HG03103 (cell line): ENCODE measurements around the gene DNM1.
"Not testable (repeated sequence)": the region's sequence is repeated elsewhere in the genome, so short reads cannot be mapped to it uniquely, and the experiment has no call there.

Experiments
- ATAC-seq: cut with Tn5 transposase; IDR thresholded peaks from one replicate; pipeline ENCODE4 v1.9.1; 2021; ENCODE audit warnings: low read depth; ENCODE audit not compliant: unreplicated experiment

Gene DNM1

GRCh38 chr9:128219831-128220230 is 16.7 kb downstream of the DNM1 start:
- ATAC-seq = no peak

DNA sequence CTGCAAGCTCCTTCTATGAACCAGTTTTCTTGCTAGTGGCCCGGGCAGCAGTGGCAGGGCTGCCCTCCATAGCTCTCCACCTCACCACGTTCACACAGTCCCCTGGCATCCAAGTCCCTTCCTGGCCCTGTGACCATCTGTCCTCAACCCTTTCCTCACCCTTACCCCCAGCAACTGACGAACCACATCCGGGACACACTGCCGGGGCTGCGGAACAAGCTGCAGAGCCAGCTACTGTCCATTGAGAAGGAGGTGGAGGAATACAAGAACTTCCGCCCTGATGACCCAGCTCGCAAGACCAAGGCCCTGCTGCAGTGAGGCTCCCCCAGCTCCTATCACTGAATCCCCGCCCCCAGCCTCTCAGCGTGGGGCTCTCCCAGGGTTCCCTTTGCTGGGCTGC is 18.8 kb downstream of the DNM1 start:
- ATAC-seq = no peak

DNA sequence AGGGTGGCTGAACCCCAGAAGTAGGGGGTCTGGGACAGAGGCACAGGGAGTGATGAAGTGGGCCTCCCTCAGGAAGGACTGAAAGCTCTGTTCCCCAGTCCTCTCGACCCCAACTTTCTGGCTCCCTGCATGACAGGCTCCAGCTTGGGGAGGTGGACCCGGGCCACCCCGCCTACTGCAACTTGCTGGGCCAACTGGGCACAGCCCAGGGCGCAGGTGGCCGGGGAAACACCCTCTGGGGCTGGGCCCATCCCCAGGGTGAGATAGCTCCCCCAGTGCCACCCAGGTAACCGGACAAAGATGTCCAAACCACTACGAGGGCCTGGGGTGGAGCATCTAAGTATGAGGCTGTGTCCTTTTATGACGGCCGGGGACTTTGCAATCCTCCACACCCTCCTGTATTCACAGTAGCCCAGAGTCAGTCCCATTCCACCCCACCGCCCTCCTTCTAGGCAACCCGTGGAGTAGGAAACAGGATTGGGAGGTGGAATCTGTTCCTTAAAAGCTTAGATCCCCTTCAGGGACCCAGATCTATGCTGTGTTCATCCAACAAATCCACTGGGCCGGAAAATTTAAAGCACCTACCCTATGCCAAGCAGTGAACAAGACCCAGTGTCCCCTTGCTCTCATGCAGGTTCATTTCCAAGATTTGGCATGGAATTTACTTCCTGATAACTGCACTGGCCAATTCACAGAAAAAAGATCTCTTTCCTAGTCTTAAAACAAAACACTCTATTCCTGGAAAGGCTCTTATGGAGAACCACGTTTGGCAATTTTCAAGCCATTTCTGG is 19.9 kb downstream of the DNM1 start:
- ATAC-seq = no peak

DNA sequence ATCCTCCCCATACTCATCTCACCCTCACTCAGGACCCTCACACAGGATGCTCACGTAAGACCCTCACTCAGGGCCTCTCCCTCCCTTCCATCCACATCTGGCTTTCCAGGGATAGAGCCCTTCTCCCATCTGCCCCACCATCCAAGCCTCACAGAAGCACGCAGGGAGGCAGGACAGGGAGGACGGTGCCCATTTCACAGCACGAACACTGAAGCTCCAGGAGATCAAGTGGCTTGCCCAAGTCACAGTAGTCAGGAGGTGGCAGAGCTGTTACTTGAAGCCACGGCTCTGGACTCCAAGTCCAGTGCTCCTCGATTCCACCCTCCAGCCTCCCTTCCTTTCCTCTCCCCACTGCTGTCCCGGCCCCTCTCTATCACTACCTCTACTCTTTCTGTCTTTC is 21.7 kb downstream of the DNM1 start:
- ATAC-seq = no peak

DNA sequence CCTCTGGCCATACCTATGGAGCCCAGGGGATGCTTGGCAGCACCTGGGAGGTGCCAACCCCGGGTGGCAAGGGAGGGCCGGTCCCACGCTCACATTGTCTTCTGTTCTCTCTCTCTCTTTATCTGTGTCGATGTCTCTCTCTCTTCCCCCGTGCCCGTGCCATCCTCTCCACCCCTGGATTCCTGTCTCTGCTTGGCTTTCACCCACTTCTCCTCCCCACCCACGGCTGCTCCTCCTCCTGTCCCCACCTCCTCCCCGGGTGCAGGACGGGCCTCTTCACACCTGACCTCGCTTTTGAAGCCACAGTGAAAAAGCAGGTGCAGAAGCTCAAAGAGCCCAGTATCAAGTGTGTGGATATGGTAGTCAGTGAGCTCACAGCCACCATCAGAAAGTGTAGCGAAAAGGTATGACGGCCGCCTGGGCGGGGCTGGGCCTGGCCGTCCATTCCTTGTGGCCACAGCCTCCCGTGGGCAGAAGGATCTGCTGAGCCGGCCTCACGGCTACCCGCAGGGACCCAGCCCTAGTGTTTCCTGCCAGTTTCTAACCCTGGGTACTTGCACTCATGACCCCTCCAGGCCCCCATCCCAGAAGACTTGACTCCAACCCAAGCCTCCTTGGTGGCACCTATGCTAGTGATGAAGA is 22.7 kb downstream of the DNM1 start:
- ATAC-seq = no peak

GRCh38 chr9:128226412-128226801 is 23.2 kb downstream of the DNM1 start:
- no peak for ATAC-seq

DNA sequence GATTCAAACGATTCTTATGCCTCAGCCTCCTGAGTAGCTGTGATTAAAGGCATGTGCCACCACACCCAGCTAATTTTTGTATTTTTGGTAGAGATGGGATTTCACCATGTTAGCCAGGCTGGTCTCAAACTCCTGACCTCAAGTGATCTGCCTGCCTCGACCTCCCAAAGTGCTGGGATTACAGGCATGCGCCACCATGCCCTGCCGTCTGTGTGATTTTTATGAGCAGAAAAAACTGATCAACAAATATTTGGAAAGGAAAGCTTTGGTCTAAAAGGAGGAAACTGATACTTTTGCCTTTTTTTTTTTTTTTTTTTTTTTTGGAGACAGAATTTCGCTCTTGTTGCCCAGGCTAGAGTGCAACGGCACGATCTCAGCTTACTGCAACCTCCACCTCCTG is 27.7 kb downstream of the DNM1 start:
- ATAC-seq = not testable (repeated sequence)

DNA sequence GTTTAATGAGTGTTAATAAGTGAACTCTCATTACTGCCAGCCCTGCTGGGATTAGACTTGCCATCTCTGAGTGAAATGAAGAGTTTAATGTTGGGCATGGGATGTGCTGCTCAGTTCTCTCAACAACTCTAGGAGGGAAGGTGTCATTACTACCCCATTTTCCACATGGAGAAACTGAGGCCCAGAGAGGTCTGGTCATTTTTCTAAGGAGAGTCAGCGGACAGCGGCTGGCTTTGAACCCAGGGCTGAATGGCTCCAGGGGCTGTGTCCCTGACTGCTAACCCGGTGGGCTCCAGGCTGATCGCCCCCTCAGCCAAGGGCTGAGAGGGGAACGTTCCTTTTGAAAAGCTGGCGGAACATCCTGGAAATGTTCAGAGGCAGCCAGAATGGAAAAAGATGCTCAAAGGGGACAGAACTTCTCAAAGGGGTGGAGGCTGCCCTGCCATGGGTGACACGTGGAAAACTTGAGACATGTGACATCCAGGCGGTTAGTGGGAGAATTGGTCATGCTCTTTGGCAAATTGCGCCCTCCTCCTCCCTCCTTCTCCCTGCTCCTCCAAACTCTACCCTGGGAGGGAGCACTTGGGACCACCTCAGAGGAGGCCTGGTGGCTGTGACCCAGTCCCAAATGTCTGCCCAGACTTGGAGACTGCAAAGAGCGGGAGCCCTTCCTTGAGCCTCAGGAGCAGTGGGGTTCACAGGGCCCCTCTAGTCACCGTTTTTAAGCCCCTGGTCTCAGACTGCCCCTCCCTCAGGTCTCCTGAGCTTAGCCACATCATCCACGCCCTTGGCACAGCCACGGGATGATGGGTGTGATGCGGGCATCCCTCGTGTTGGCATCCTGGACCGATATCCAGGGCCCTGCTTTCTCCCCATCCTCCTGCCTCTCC is 28.7 kb downstream of the DNM1 start:
- no peak for ATAC-seq

DNA sequence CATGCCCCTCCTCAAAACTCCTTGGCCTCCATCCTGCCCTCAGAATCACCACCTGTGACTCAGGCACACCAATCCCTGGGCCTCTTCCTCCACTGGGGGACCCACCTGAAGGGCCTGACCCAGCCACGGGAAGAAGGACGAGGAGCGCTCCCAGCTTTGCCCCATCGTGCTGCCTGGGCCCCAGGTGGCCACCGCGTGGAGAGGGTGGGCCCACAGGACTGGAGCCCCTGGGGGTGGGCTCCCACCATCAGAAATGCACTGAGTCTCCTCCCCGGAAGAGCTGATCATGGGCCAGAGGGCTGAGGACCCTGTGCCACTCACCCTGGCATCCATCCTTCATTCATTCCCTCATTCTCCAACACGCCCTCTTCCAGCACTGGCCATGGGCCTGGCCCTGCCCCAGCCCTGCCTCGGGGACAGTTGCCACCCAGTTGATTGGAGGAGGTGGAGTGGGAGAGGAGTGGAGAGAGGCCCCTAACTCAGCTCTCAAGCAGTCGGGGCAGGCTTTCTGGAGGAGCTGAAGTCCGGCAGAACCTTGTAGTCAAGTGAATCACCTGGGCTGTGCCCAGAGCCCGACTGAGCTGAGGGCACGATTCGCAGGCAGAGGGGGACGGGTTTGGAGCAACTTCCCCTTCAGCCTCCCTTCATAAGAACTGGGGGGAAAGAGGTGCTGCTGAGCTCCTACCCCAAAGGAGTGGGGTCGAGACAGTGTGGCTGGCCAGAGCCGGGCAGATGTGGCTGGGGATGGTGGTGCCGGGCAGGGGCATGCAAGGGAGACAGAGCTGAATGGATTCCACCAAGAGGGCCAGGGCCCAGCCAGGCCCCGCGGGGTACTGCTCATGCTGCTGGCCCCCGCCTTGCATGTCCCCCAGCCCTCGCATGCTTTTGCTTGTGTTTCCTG is 29.6 kb downstream of the DNM1 start:
- ATAC-seq = no peak

GRCh38 chr9:128233817-128234406 is 30.7 kb downstream of the DNM1 start:
- no peak for ATAC-seq

GRCh38 chr9:128242124-128242523 is 38.9 kb downstream of the DNM1 start:
- ATAC-seq = no peak

DNA sequence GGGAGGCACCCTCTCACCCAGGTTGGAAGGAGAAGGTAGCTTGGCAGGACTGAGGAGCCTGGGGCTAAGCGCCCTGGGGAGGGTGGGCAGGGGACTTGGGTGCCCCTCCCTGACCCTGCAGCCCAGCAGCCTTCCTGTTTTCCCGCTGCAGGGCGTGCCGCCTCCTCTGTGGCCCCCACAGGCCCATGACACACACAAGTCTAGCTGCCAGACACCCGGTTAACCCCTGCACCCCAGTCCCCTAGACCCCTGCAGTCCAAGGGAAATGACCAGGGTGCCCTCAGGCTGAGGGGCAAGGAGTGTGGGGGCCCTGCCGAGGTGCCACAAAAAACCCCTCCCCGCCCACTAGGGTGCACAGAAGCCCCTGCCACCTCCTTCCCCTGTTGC is 39.6 kb downstream of the DNM1 start:
- no peak for ATAC-seq

- ATAC-seq = no peak
Observed at GRCh38 chr9:128243215-128244018, 40.2 kb downstream of the DNM1 start.

DNA sequence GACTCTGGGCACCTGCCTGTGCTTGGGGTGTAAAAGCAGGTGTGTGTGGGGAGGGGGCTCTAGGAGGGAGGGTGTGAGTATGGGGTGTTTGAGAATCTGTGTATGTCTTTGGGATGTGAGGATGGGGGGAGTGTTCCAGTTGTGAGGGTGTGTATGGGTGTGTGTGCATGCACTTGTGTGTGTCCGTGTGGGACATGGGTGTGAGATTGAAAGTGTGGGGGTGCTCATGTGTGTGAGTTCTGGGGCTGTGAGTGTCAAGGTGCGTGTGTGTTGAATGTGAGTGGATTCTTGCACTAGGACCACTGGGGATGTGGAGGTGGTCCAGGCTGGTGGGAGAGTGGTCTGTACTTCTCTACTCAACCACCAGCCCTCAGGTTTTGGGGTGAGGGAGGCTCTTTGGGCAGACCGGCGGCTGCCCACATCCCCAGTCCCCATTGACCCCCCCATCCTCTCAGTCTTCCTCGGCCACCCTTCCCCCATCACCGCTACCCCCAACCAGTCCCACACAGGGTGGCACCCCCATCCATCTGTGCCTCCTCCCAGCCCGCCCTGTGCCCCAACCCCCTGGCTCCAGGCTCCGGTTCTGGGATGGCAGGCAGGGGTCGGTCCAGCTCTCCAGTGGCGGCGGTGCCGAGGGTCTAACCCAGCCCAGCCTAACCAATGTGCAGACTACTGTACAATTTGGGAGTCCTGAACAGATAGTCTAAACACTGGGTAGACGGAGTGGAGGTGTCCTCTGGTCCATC is 41.1 kb downstream of the DNM1 start:
- no peak for ATAC-seq

DNA sequence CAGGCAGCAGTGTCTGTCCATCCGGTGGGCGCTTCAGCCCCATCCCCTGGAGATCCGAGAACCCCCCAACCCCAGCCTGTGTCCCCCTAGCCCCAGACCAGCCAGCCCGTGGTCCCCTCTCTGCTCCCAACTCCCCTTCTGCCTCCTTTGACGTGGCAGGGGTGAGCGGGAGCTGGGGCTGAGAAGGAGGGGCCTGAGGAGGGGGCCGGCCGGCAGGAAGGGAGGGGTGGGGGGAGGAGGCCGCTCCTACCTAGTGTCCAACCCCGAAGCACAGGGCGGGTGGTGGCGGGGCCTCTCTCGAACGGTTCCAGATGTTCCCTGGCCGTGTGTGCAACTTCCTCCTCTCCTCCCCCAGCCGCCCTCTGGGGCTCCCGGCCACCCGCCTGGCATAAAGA is 41.7 kb downstream of the DNM1 start:
- ATAC-seq = no peak

- ATAC-seq = no peak
Observed at GRCh38 chr9:128245421-128246151, 42.4 kb downstream of the DNM1 start.

DNA sequence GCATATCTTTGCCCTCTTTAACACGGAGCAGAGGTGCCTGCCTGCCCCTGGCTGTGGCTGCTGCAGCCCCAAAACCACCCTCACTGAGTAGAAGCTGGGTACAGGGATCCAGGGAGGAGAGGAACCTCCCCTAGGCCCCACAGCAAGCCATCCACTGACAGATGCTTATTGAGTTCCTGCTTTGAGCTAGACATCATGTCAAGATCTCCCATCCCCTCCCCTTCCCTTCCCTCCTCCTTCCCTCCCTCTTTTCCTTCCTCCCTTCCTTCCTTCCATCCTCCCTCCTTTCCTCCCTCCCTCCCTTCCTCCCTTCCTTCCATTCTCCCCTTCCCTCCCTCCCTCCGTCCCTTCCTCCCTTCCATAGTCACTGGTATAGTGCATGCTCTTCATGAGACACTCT is 43.3 kb downstream of the DNM1 start:
- ATAC-seq = no peak
